HepG2 (cell line): Measurements from ENCODE around the gene INPP4B. TPM values are rescaled to one million over a fixed set of nuclear protein-coding genes. Genes with fewer than 3 reads are reported as not detected.

Experiments
- ATAC-seq: fragments of 200-7000 bp; cut with Tn5 transposase; 3 replicates; pipeline ENCODE4 v1.9.1; 2020; ENCODE audit warnings: mild to moderate bottlenecking, moderate library complexity
- BruUV-seq: library from RNA; stranded (reverse); fragments of 400-500 nt; replicated peaks from 2 replicates; lab custom pipeline; 2021; lab: Mats Ljungman, UMichigan
- CTCF ChIA-PET: fragments of 300-600 bp; formaldehyde crosslinking; extraction: SDS; loops from one replicate; lab custom pipeline; 2021; ENCODE audit warnings: low total read pairs, inconsistent platforms, low intra/inter-chr PET ratio; lab: Yijun Ruan, JAX
- POLR2A ChIA-PET: fragments of 350-600 bp; sonication (Branson Sonifier 250); formaldehyde crosslinking; loops from one replicate; lab custom pipeline; 2020; ENCODE audit warnings: antibody characterized with exemption, inconsistent platforms; lab: Yijun Ruan, JAX
- DNase-seq: peaks from one replicate; pipeline ENCODE4 v3.0.0-alpha.2; 2015; ENCODE audit warnings: low spot score
- FAIRE-seq: peaks from 3 replicates; lab custom pipeline; 2011; peaks lifted over from hg19 to GRCh38; lab: Jason Lieb, UNC
- H2AFZ ChIP-seq: one replicate; pipeline ENCODE4 v1.6.1; 2011; ENCODE audit warnings: low read length, inconsistent platforms
- H3K27ac ChIP-seq: fragments of 300-600 bp; 3 replicates; pipeline ENCODE4 v1.8.0; 2011; ENCODE audit warnings: mixed run types, mild to moderate bottlenecking, mixed read lengths, low read length, inconsistent platforms; ENCODE audit not compliant: insufficient read depth; ENCODE audit errors: extremely low read length
- H3K27me3 ChIP-seq, 2 experiments: fragments of 200-600 bp in 1 of 2; 2 replicates in 1 of 2; 3 replicates in 1 of 2; pipeline versions ENCODE4 v1.6.0 to v1.8.0; 2011; ENCODE audit warnings: low read length in 2 of 2, mild to moderate bottlenecking in 2 of 2, moderate library complexity in 2 of 2, inconsistent platforms in 1 of 2; ENCODE audit not compliant: insufficient read depth in 2 of 2, control insufficient read depth in 1 of 2
- H3K36me3 ChIP-seq, 2 experiments: fragments of 200-600 bp in 1 of 2; replicated peaks in 1 of 2; 2 replicates in 1 of 2; 3 replicates in 1 of 2; pipeline versions ENCODE4 v1.5.1 to v1.8.0; 2011; ENCODE audit warnings: low read length in 2 of 2, inconsistent platforms in 1 of 2; ENCODE audit not compliant: insufficient read depth in 2 of 2, control insufficient read depth in 1 of 2
- H3K4me1 ChIP-seq: 2 replicates; pipeline ENCODE4 v1.5.1; 2012; ENCODE audit warnings: low read length, inconsistent platforms; ENCODE audit not compliant: insufficient read depth
- H3K4me2 ChIP-seq: 2 replicates; pipeline ENCODE4 v1.6.0; 2011; ENCODE audit warnings: low read depth, low read length, inconsistent platforms
- H3K4me3 ChIP-seq, 3 experiments: fragments of 200-600 bp in 1 of 3; sonication (generic), shearing (Covaris generic) in 1 of 3; replicated peaks in 1 of 3; 2 replicates each; pipeline ENCODE4 v1.5.1; 2011 to 2016; ENCODE audit warnings: low read length in 3 of 3, inconsistent platforms in 2 of 3, low read depth in 2 of 3, mild to moderate bottlenecking in 2 of 3, control low read depth in 1 of 3, mixed read lengths in 1 of 3; ENCODE audit not compliant: insufficient read depth in 1 of 3
- H3K79me2 ChIP-seq: one replicate; pipeline ENCODE4 v1.6.1; 2011; ENCODE audit warnings: low read length, inconsistent platforms; ENCODE audit not compliant: insufficient read depth
- H3K9ac ChIP-seq: 2 replicates; pipeline ENCODE4 v1.6.0; 2011; ENCODE audit warnings: mild to moderate bottlenecking, low read depth, low read length, inconsistent platforms; ENCODE audit not compliant: insufficient read depth
- H3K9me3 ChIP-seq: 2 replicates; pipeline ENCODE4 v1.5.1; 2012; ENCODE audit warnings: mild to moderate bottlenecking, low read length
- H4K20me1 ChIP-seq: 2 replicates; pipeline ENCODE4 v1.6.0; 2011; ENCODE audit warnings: inconsistent platforms, mild to moderate bottlenecking, low read length, moderate library complexity; ENCODE audit not compliant: insufficient read depth
- FUBP1 ChIP-seq: sonication (generic); formaldehyde crosslinking; IDR thresholded peaks from 2 replicates; pipeline ENCODE4 v1.5.1; 2020; ENCODE audit warnings: missing genetic modification reagents, mild to moderate bottlenecking, borderline replicate concordance
- IRX3 ChIP-seq: sonication (generic); formaldehyde crosslinking; IDR thresholded peaks from 2 replicates; pipeline ENCODE4 v1.8.1; 2023; ENCODE audit warnings: mild to moderate bottlenecking, low read depth, missing genetic modification reagents, borderline replicate concordance
- KDM2A ChIP-seq: sonication (generic); formaldehyde crosslinking; IDR thresholded peaks from 2 replicates; pipeline ENCODE4 v1.4.0; 2020; ENCODE audit warnings: low read depth, missing genetic modification reagents, borderline replicate concordance
- MED13 ChIP-seq: sonication (generic); formaldehyde crosslinking; IDR thresholded peaks from 2 replicates; pipeline ENCODE4 v1.5.0; 2020; ENCODE audit warnings: missing genetic modification reagents
- MZF1 ChIP-seq: sonication (generic); formaldehyde crosslinking; IDR thresholded peaks from 2 replicates; pipeline ENCODE4 v1.8.1; 2023; ENCODE audit warnings: mild to moderate bottlenecking, missing genetic modification reagents, borderline replicate concordance
- SMAD3 ChIP-seq: sonication (generic); formaldehyde crosslinking; IDR thresholded peaks from 2 replicates; pipeline ENCODE4 v1.4.0; 2020; ENCODE audit warnings: missing genetic modification reagents
- ZBTB1 ChIP-seq: sonication (generic); formaldehyde crosslinking; IDR thresholded peaks from 2 replicates; pipeline ENCODE4 v1.4.0; 2020; ENCODE audit warnings: missing genetic modification reagents, borderline replicate concordance
- ZNF737 ChIP-seq: sonication (generic); formaldehyde crosslinking; IDR thresholded peaks from 2 replicates; pipeline ENCODE4 v1.5.0; 2020; ENCODE audit warnings: missing genetic modification reagents, mild to moderate bottlenecking, borderline replicate concordance
- WGBS: methylation state at CpG from one replicate; pipeline ENCODE4 v1.1.6; 2017; ENCODE audit warnings: low lambda C conversion rate; 5-methylcytosine and 5-hydroxymethylcytosine counted together
- in situ Hi-C: cut with HindIII; loops from 2 replicates; pipeline ENCODE4 v1.10.0; 2017; ENCODE audit warnings: low pct_unique_long_range_greater_than_20kb; ENCODE audit not compliant: extremely low pct_ligation_motif_present
- intact Hi-C: fragments of 100-400 bp; cut with micrococcal nuclease; formaldehyde crosslinking; loops from one replicate; pipeline ENCODE4 v1.10.0; 2022; ENCODE audit not compliant: unreplicated experiment
- polyA plus RNA-seq, 8 experiments: library from polyadenylated mRNA; depleted of rRNA in 3 of 8; stranded (reverse) in 7 of 8; unstranded in 1 of 8; fragments of >200 nt; fragmentation: Illumina TruSeq in 4 of 8; extraction: Trizol in 4 of 8; gene quantifications; 2 replicates each; pipeline versions ENCODE4 v1.2.1 to v1.2.3, GENCODE V29; 2011 to 2016; ENCODE audit warnings: low read depth in 4 of 8, missing spikeins in 1 of 8, mixed read lengths in 1 of 8; ENCODE audit not compliant: insufficient read depth in 1 of 8
- total RNA-seq, 5 experiments: library from RNA; depleted of rRNA; stranded (reverse); fragments of >200 nt; fragmentation: Illumina TruSeq; extraction: Trizol; gene quantifications; 2 replicates each; pipeline ENCODE4 v1.2.3, GENCODE V29; 2016; ENCODE audit warnings: low read depth in 1 of 5
- TF ChIP-seq, protein P1 (sequence below): sonication (generic); formaldehyde crosslinking; IDR thresholded peaks from 2 replicates; pipeline ENCODE4 v1.5.0; 2020; ENCODE audit warnings: mild to moderate bottlenecking, missing genetic modification reagents
- TF ChIP-seq, protein P2 (sequence below): sonication (generic); formaldehyde crosslinking; IDR thresholded peaks from 2 replicates; pipeline ENCODE4 v1.5.1; 2020; ENCODE audit warnings: mild to moderate bottlenecking, missing genetic modification reagents, borderline replicate concordance

The INPP4B gene
- total and polyA plus RNA-seq, 2 of the 13 experiments (the other 11 are each of a cell fraction or from before 2014, with no cell fraction given): not detected

- ATAC-seq: no peak
- H4K20me1 ChIP-seq: no peaks in the 10 kb centered on the region
- DNase-seq: no peak
- H3K36me3 ChIP-seq: no peaks in the 10 kb centered on the region
- TF ChIP-seq ZNF737 (CRISPR knock-in tag) (no peak), MED13 (CRISPR knock-in tag) (no peak), KDM2A (no peak), SMAD3 (CRISPR knock-in tag) (no peak), ZBTB1 (no peak), IRX3 (no peak), FUBP1 (no peak), MZF1 (CRISPR knock-in tag) (no peak)
- TF ChIP-seq, protein P1, sequence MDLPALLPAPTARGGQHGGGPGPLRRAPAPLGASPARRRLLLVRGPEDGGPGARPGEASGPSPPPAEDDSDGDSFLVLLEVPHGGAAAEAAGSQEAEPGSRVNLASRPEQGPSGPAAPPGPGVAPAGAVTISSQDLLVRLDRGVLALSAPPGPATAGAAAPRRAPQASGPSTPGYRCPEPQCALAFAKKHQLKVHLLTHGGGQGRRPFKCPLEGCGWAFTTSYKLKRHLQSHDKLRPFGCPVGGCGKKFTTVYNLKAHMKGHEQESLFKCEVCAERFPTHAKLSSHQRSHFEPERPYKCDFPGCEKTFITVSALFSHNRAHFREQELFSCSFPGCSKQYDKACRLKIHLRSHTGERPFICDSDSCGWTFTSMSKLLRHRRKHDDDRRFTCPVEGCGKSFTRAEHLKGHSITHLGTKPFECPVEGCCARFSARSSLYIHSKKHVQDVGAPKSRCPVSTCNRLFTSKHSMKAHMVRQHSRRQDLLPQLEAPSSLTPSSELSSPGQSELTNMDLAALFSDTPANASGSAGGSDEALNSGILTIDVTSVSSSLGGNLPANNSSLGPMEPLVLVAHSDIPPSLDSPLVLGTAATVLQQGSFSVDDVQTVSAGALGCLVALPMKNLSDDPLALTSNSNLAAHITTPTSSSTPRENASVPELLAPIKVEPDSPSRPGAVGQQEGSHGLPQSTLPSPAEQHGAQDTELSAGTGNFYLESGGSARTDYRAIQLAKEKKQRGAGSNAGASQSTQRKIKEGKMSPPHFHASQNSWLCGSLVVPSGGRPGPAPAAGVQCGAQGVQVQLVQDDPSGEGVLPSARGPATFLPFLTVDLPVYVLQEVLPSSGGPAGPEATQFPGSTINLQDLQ: no peak
- TF ChIP-seq, protein P2, sequence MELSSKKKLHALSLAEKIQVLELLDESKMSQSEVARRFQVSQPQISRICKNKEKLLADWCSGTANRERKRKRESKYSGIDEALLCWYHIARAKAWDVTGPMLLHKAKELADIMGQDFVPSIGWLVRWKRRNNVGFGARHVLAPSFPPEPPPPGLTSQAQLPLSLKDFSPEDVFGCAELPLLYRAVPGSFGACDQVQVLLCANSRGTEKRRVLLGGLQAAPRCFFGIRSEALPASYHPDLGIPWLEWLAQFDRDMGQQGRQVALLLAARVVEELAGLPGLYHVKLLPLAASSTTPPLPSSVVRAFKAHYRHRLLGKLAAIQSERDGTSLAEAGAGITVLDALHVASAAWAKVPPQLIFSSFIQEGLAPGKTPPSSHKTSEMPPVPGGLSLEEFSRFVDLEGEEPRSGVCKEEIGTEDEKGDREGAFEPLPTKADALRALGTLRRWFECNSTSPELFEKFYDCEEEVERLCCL (CRISPR knock-in tag): no peak
- in situ Hi-C loops: no loop called here
- H2AFZ ChIP-seq: no peak overlapping the region
- FAIRE-seq: no peak
- no peak overlapping the region for H3K4me2 ChIP-seq
- H3K9me3 ChIP-seq: no peaks in the 10 kb centered on the region
- intact Hi-C loops: no loop called here
- WGBS: 0% methylated on average over 1 of the region's 1 CpG
- no peaks in the 10 kb centered on the region; a peak in 1 of 5 replicates for H3K27me3 ChIP-seq
- CTCF ChIA-PET: no interaction called here
- POLR2A ChIA-PET: no interaction called here
- no peaks in the 10 kb centered on the region for H3K4me1 ChIP-seq
- no peak overlapping the region for H3K9ac ChIP-seq
- H3K27ac ChIP-seq: no peak overlapping the region
- BruUV-seq: no TSS peak
- H3K79me2 ChIP-seq: no peaks in the 10 kb centered on the region
- no peak overlapping the region for H3K4me3 ChIP-seq
Observed at GRCh38 chr4:142815834-142816233, 30.3 kb downstream of the INPP4B start.
